ENCODE measurements around the gene AKR7A2.
"Not testable (repeated sequence)": the region's sequence is repeated elsewhere in the genome, so short reads cannot be mapped to it uniquely, and the experiment has no call there.

The AKR7A2 gene

GRCh38 chr1:19306941-19307340 is 5.0 kb downstream of the AKR7A2 start:
- DNase-seq (ENCODE audit: low read depth in 2 of 2), result no peak

- no peak for DNase-seq (ENCODE audit: low read depth in 2 of 2)
Observed at GRCh38 chr1:19305880-19306279, 6.1 kb downstream of the AKR7A2 start.

- DNase-seq (ENCODE audit: low read depth in 2 of 2), result not testable (repeated sequence)
Observed at GRCh38 chr1:19304081-19304480, 7.9 kb downstream of the AKR7A2 start.

- DNase-seq (ENCODE audit: low read depth in 2 of 2), result no peak
Observed at GRCh38 chr1:19300211-19300610, 11.7 kb downstream of the AKR7A2 start.

GRCh38 chr1:19294638-19295037 is 17.3 kb downstream of the AKR7A2 start:
- DNase-seq (ENCODE audit: low read depth in 2 of 2), result no peak

- no peak for DNase-seq (ENCODE audit: low read depth in 2 of 2)
Observed at GRCh38 chr1:19289244-19289643, 22.7 kb downstream of the AKR7A2 start.

- peak; percentile 36 to 57 for DNase-seq (ENCODE audit: low read depth in 2 of 2)
Observed at GRCh38 chr1:19288324-19289241, 23.4 kb downstream of the AKR7A2 start, which contains the start of gene AKR7A3. TSS of gene AKR7A3 (minus strand) at chr1:19288770. CDS start at chr1:19288709, 61 bp downstream.

GRCh38 chr1:19287436-19288185 is 24.3 kb downstream of the AKR7A2 start:
- DNase-seq (ENCODE audit: low read depth in 2 of 2), result no peak

- not testable (repeated sequence) for DNase-seq (ENCODE audit: low read depth in 2 of 2)
Observed at GRCh38 chr1:19285807-19286206, 26.1 kb downstream of the AKR7A2 start.

- not testable (repeated sequence) for DNase-seq (ENCODE audit: low read depth in 2 of 2)
Observed at GRCh38 chr1:19285366-19285765, 26.6 kb downstream of the AKR7A2 start.

GRCh38 chr1:19284881-19285280 is 27.1 kb downstream of the AKR7A2 start:
- no peak for DNase-seq (ENCODE audit: low read depth in 2 of 2)

- no peak for DNase-seq (ENCODE audit: low read depth in 2 of 2)
Observed at GRCh38 chr1:19283891-19284290, 28.1 kb downstream of the AKR7A2 start.

GRCh38 chr1:19274636-19275035 is 37.3 kb downstream of the AKR7A2 start:
- no peak for DNase-seq (ENCODE audit: low read depth in 2 of 2)

GRCh38 chr1:19273844-19274531 is 38.0 kb downstream of the AKR7A2 start:
- DNase-seq (ENCODE audit: low read depth in 2 of 2), result not testable (repeated sequence)

GRCh38 chr1:19273106-19273843 is 38.7 kb downstream of the AKR7A2 start:
- DNase-seq (ENCODE audit: low read depth in 2 of 2), result no peak

- no peak for DNase-seq (ENCODE audit: low read depth in 2 of 2)
Observed at GRCh38 chr1:19272064-19272463, 39.9 kb downstream of the AKR7A2 start.

- not testable (repeated sequence) for DNase-seq (ENCODE audit: low read depth in 2 of 2)
Observed at GRCh38 chr1:19270343-19270730, 41.6 kb downstream of the AKR7A2 start.

- DNase-seq (ENCODE audit: low read depth in 2 of 2), result not testable (repeated sequence)
Observed at GRCh38 chr1:19269427-19270342, 42.3 kb downstream of the AKR7A2 start.

- no peak for DNase-seq (ENCODE audit: low read depth in 2 of 2)
Observed at GRCh38 chr1:19268445-19268844, 43.5 kb downstream of the AKR7A2 start.

- DNase-seq (ENCODE audit: low read depth in 2 of 2), result no peak
Observed at GRCh38 chr1:19262744-19263143, 49.2 kb downstream of the AKR7A2 start.
